OCI-LY3 (cell line): ENCODE results near the gene TTLL11.

Source experiments
- H2AFZ ChIP-seq: fragments of 200-600, 300-600 bp; shearing (Covaris generic); 2 replicates; pipeline ENCODE4 v1.6.0; 2014; ENCODE audit warnings: antibody characterized with exemption, low read depth, low read length
- H3K27ac ChIP-seq: fragments of 200-600, 300-600 bp; sonication (generic); 2 replicates; pipeline ENCODE4 v1.5.1; 2014; ENCODE audit warnings: mild to moderate bottlenecking, low read length, moderate library complexity, mixed read lengths
- H3K27me3 ChIP-seq: fragments of 200-600, 300-600 bp; sonication (generic); 2 replicates; pipeline ENCODE4 v1.6.1; 2014; ENCODE audit warnings: low read depth, low read length, mixed read lengths
- H3K36me3 ChIP-seq: fragments of 200-600, 300-600 bp; sonication (generic); replicated peaks from 2 replicates; pipeline ENCODE3; 2014; ENCODE audit warnings: low read depth, low read length, mixed read lengths
- H3K4me1 ChIP-seq: fragments of 300-600, 200-600 bp; sonication (generic); 2 replicates; pipeline ENCODE4 v1.6.1; 2014; ENCODE audit warnings: low read length, mixed read lengths
- H3K4me2 ChIP-seq: fragments of 200-600, 300-600 bp; sonication (generic); 2 replicates; pipeline ENCODE4 v1.6.1; 2014; ENCODE audit warnings: low read length, mixed read lengths
- H3K4me3 ChIP-seq: fragments of 300-600, 200-600 bp; sonication (generic); 2 replicates; pipeline ENCODE4 v1.5.1; 2014; ENCODE audit warnings: antibody characterized with exemption, mild to moderate bottlenecking, low read length, moderate library complexity
- H3K79me2 ChIP-seq: fragments of 300-600, 200-600 bp; shearing (Covaris generic); 2 replicates; pipeline ENCODE4 v1.6.1; 2014; ENCODE audit warnings: mild to moderate bottlenecking, low read length, mixed read lengths
- H3K9ac ChIP-seq: fragments of 300-600, 200-600 bp; shearing (Covaris generic); 2 replicates; pipeline ENCODE4 v1.6.0; 2014; ENCODE audit warnings: mild to moderate bottlenecking, low read length, moderate library complexity
- H3K9me3 ChIP-seq: fragments of 200-600, 300-600 bp; shearing (Covaris generic); 2 replicates; pipeline ENCODE4 v1.6.1; 2014; ENCODE audit warnings: low read length, mixed read lengths; ENCODE audit not compliant: insufficient read depth
- H4K20me1 ChIP-seq: fragments of 200-600, 300-600 bp; sonication (generic); 2 replicates; pipeline ENCODE4 v1.6.1; 2016; ENCODE audit warnings: low read length, mixed read lengths; ENCODE audit not compliant: insufficient read depth
- CTCF ChIP-seq: fragments of 200-600, 300-600 bp; sonication (generic); IDR thresholded peaks from 2 replicates; pipeline ENCODE4 v1.5.1; 2014; ENCODE audit warnings: antibody characterized with exemption, low read length, low read depth
- EZH2phosphoT487 ChIP-seq: fragments of 200-600 bp; shearing (Covaris generic); IDR thresholded peaks from 2 replicates; pipeline ENCODE4 v1.6.1; 2018; ENCODE audit warnings: antibody characterized with exemption, mixed run types, low read depth

TTLL11 gene

DNA sequence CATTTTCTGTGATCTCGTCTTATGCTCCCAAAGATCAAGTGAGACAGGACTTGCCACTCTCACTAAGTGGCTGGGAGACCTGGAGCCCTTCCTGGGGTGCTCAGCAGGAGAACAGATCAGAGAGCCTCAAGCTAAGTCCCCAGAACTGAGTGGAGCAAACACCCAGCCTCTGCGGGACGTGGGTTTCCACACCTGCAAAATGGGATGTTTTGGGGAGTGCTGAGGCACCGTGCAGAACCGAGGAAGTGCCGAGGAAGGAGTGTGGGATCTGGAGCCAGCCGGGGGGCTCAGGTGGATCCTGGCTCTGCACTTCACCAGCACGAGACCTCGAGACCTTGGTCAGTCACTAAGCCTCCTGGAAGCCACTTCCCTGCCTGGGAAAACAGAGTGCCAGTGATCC, 275.6 kb downstream of the TTLL11 start:
- H3K4me1 ChIP-seq = peaks cover 20% of the 10 kb centered on the region
- no peak overlapping the region for H3K27ac ChIP-seq
- no peak overlapping the region for H2AFZ ChIP-seq
- H3K9ac ChIP-seq = no peak overlapping the region
- no peaks in the 10 kb centered on the region for H3K36me3 ChIP-seq
- no peaks in the 10 kb centered on the region for H3K9me3 ChIP-seq
- H4K20me1 ChIP-seq = no peaks in the 10 kb centered on the region
- H3K27me3 ChIP-seq = no peaks in the 10 kb centered on the region
- no peaks in the 10 kb centered on the region for H3K79me2 ChIP-seq
- TF ChIP-seq CTCF (no peak), EZH2phosphoT487 (no peak)
- H3K4me2 ChIP-seq = no peak overlapping the region
- no peak overlapping the region for H3K4me3 ChIP-seq

- Histone ChIP-seq H3K27ac (no peak overlapping the region), H3K36me3 (no peaks in the 10 kb centered on the region), H3K27me3 (no peaks in the 10 kb centered on the region), H2AFZ (no peak overlapping the region), H3K9me3 (no peaks in the 10 kb centered on the region), H3K9ac (no peak overlapping the region), H3K4me3 (no peak overlapping the region), H3K79me2 (no peaks in the 10 kb centered on the region), H3K4me2 (no peak overlapping the region), H3K4me1 (peaks cover 14% of the 10 kb centered on the region), H4K20me1 (no peaks in the 10 kb centered on the region)
- TF ChIP-seq EZH2phosphoT487 (no peak), CTCF (no peak)
These were observed 276.2 kb downstream of the TTLL11 start for GRCh38 chr9:121816845-121817450.

- Histone ChIP-seq H3K4me3 (no peak overlapping the region), H3K27me3 (no peaks in the 10 kb centered on the region), H3K79me2 (no peaks in the 10 kb centered on the region), H3K27ac (no peak overlapping the region), H3K9me3 (no peaks in the 10 kb centered on the region), H3K36me3 (no peaks in the 10 kb centered on the region), H2AFZ (no peak overlapping the region), H3K9ac (no peak overlapping the region), H4K20me1 (no peaks in the 10 kb centered on the region), H3K4me1 (peaks cover 9% of the 10 kb centered on the region), H3K4me2 (no peak overlapping the region)
- TF ChIP-seq EZH2phosphoT487 (no peak), CTCF (no peak)
These were observed 276.7 kb downstream of the TTLL11 start for GRCh38 chr9:121816449-121816817.

- Histone ChIP-seq H3K4me3 (no peak overlapping the region), H3K4me2 (no peak overlapping the region), H3K27me3 (no peaks in the 10 kb centered on the region), H3K27ac (no peak overlapping the region), H3K9ac (no peak overlapping the region), H3K79me2 (no peaks in the 10 kb centered on the region), H4K20me1 (no peaks in the 10 kb centered on the region), H3K4me1 (0 out of 2 replicates have a peak, but pooled peaks cover 7% of the 10 kb centered on the region), H2AFZ (no peak overlapping the region), H3K36me3 (no peaks in the 10 kb centered on the region), H3K9me3 (no peaks in the 10 kb centered on the region)
- TF ChIP-seq CTCF (no peak), EZH2phosphoT487 (no peak)
These were observed 277.3 kb downstream of the TTLL11 start for GRCh38 chr9:121815546-121816448.
